Stimulated activated CD8-positive, alpha-beta memory T cell treated with anti-CD3 and anti-CD28 coated beads, Interleukin-4, amount 100 ng/mL, for 48 hours (primary cell): ENCODE measurements around the gene NCF2.

Experiments
- DNase-seq: peaks from one replicate; pipeline ENCODE4 v3.0.0-alpha.2; 2020

NCF2 gene

DNA sequence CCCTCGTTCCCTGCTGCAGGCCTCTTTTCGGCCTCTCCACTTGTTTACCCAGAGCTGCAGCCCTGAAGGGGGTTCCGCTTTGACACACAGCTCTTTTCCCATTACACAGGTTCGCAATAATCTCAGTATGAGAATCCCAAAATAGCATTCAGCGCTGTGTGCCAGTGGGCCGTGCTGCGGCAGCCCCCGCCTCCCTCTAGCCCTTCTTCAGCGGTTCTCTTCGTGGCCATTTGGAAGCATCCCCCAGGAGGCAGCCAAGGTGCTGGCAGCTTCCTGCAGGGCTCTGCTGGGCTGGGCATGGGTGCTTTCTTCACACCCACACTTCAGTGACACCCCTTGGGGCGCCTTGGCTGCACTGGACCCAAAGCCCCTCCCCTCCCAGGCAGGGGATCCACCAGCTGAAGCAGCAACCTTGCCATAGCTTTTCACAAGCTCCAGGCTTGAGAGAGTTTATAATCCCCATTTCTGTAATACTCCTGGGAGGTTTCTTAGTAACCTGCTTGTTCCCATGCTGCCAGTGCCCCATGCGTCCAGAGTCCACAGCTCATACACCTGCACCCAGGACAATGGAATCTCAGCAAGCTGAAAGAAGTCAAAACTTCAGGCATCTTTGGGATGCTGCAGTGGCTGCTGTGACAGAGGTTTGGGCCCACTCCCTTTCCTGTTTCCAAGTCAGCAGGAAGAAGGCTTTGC is 8.1 kb downstream of the NCF2 start:
- DNase-seq: no peak

DNA sequence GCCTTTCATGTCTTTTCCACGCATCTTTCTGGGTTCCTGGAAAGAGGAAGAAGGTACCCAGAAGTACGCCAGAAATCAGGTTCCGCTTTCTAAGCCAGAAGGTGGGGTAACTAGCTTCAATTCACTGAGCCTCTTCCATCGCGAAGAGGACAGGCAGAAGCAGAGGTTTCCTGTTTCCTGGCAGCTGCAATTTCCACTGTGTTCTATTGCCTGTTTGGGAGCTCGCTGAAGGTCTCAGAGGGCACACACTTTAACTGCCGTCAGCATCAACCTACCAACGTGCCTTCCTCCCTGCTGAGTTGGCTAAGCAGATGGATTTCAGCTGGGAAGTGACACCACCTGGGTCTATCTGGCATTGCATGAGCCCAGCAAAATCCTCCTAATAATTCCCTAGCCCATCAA is 10.0 kb downstream of the NCF2 start:
- no peak for DNase-seq

DNA sequence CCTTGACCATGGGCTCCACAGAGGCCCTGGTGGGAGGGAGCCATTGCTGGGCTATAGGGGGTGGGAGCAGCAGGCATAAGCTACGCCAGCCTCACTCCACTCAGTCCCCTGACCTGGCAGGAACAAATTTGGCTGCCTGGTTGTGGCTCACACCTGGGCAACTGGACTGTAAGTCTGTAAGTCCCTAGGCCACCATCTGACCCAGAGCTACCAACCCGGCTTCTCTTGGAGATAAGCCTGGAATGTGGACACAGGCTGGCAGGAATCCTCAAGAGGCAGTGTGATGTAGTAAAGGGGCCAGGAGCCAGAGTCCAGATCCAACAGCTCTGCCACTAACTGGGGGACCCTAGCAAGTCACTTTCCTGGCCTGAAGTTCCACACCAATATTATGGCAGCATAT is 11.4 kb downstream of the NCF2 start:
- no peak for DNase-seq

DNA sequence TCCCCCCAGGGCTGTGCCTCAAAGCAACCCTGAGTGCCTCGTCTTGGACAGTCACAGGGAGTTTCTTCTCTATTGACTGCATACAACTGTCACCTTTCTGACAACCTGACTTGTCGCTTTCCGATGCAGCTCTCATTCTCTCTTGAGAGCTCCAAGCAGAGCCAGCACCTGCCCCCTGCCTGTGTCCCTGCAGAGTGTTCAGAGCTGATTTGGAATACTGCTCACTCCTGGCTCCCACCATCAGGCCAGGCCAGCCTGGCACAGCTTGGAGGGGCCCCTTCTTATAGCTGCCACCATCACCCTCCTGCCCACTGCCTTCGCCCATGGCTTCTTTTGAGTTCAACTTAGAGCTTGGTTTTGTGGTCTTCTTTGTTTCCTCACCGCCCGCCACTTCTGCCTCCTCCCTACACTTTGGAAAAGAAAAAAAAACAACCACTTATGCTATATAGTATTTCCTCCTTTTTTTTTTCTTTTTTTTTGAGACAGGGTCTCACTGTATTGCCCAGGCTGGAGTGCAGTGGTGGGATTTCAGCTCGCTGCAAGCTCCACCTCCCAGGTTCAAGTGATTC is 12.3 kb downstream of the NCF2 start:
- DNase-seq: no peak

DNA sequence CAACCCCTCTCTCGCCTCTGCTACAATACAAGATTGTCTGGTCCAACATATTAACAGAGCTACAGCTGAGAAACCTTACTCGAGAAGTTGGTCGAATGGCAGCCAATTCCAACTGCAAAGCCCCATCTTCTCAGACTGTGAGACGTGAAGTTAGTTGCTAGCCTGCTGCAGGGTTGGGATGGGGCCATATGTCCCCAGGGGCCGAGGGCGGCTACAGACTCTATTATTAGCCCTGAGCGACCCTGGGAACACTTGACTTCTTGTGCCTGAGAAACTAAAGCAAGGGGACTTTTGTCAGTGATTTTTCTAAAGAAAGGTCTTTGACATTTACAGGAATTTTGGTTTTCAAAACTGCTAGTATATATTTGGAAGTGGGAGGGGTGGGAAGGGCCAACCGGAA is 13.7 kb downstream of the NCF2 start:
- DNase-seq: no peak

DNA sequence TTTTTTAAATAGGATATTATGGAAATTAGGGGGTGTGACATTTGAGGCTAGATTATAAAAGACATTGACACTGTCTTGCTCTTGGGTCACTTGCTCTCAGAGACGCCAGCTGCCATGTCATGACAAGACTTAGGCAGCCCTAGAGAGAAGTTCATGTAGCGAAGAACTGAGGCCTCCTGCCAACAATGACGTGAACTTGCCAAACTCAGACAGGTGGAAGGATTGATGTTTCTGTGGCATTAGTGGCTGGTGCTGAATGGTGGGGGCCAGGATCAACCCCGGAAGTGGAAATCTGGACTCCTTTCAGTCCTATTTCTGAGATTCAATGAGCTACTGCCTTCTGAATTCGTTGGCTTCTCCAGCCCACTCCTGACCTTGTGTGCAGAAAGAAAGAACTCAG is 14.7 kb downstream of the NCF2 start:
- no peak for DNase-seq

DNA sequence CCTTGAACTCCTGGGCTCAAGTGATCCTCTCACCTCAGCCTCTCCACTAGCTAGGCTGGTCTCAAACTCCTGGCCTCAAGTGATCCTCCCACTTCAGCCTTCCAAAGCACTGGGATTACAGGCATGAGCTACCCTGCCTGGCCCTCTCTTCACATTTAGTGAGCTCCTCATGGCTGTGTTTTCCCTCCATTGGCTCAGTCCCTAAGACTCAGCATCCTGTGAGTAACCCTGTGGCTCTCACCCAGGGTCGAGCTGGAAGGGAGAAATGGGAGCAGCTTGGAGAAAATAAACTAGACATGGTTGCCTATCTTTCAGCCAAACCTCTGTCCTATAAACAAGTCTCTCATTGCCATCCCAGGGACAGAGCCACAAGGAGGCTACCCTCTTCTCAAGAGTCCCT is 17.5 kb downstream of the NCF2 start:
- DNase-seq: no peak

DNA sequence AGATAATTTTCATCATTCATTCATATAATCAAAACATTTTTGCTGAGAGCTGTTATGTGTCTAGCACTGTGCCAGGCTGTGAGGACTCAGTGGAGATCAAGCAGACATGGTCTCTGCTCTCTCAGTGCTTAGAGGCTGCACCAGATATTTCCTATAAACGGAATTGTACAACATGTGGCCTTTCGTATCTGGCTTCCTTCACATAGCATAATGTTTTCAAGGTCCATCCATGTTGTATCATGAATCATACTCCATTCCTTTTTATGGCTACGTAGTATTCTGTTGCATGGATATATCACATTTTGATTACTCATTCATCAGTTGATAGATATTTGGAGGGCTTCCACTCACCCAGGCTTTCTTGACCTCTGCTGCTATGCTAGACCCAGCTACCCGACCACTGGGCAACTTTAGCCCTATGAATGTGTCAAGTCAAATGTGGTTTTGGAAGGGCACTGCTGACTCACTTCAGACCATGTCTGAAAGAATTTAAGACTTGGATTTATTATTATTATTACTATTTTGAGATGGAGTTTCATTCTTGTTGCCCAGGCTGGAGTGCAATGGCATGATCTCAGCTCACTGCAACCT is 18.5 kb downstream of the NCF2 start:
- DNase-seq: no peak

DNA sequence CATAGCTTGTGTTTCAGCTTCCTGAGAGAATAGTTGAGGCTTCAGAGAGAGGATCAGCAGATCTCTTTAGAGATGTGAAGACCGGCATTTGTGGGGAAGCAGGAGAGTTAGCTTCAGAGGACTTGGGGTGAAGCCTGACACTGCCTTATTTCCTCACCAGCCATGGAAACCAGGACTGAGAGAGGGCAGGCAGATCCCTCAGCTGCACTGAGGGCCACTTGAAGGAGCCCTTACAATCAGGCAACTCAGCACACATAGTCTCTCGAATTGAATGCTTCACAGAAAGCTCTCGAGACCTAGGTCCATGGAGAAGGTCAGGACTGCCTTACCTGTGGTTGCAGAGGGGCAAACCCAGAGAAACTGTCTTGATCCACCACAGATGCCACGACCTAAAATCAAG is 19.8 kb downstream of the NCF2 start:
- no peak for DNase-seq

DNA sequence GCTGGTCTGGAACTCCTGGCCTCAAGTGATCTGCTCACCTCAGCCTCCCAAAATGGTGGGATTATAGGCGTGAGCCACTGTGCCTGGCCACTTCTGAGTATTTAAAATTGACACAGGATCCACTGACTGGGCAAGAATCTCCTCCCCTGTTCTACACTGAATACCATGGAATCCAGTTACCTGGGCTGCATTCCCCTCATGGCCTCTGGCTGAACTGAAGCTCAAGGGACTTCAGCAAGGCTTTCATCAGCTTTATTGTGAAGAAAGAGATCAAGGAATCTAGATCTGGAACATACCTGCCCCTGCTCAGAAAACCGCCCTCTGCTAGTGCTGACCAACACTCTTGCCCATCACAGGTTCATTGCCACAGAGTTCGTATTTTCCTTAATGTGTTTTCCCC is 20.5 kb downstream of the NCF2 start:
- no peak for DNase-seq

DNA sequence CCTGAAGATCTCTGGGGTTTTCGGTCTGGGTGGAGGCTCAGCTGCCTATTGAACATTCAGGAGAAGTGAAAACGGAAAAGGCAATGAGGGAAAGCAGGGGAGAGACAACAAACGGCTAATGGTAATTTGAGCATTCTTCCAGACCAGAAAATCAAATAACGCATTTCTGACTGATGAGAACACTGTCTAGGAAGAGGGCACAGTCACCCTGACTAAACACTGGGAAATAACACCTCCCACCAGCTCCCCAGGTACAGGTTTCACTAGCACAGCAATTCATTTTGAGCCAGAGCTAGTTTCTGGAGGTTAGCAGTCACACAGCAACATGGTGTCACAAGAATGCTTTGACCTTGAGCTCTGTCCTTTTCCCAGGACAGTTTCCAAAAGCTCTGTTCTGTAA is 21.1 kb downstream of the NCF2 start:
- DNase-seq: no peak

DNA sequence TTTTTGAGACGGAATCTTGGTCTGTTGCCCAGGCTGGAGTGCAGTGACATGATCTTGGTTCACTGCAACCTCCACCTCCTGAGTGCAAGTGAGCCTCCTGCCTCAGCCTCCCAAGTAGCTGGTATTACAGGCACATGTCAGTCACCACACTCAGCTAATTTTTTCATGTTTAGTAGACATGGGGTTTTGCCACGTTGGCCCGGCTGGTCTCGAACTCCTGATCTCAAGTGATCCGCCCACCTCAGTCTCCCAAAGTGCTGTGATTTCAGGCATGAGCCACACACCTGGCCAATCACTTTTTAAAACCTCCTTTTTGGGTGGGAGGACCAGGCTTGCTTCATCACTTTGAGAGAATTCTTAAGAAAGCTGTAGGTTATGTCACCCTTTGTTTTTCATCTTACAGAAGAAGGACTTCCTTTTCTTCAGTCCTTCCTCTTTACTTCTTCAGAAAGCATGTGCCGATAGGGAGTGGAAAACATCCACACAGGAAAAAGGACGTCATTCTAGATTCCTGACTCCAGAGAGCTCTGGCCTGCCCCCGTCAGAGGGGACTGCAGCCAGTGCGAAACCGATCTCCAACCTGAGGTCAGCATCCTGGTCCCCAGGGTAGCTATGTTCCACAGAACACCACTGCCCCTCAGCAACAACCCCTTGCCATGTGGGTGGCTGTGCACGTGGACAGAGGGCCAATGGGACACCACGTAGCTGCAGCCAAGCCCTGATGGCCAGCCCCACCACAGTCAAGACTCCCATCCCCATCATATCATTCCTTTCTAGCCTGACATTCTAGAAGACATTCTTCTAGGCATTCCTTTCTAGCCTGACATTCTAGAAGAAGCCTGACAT is 21.9 kb downstream of the NCF2 start:
- peak; percentile 48 for DNase-seq

DNA sequence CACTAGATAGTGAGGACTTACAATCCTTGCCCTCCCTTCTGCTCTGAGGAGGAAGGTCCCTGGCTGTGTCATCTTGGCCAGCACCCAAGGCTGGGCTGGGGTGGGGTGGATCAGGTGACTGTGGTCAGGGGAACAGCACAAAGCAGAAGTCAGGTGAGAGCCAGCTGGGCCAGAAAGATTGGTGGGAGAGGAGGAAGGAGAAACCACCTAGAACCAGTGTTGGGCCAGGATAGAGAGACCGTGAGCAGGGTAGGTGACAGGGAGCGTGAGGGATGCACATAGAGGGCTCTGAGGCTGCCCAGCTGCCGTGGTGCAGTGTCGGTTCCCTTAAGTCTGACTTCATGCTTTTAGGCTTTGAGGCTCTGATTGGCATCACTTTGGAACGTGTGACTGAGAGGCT is 22.7 kb downstream of the NCF2 start:
- peak; percentile 43 for DNase-seq

DNA sequence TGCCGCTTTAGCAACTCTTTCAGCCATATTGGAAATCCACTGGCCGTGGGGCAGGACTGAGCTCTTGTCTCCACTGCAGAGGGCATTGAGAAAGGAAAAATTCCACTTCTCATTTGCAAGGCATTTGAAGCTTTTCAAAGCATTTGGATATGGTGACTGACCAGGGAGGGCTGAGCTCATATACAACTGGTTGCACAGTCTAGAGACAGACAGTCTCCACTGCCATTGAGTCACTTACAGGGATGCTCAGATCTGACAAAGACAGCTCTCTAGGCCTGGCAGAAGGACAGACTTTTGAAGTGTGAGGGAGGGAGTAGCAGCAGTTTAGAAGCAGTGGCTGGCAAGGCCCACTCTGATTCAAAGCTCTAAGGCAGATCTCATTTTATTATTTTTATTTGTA is 24.2 kb downstream of the NCF2 start:
- no peak for DNase-seq

DNA sequence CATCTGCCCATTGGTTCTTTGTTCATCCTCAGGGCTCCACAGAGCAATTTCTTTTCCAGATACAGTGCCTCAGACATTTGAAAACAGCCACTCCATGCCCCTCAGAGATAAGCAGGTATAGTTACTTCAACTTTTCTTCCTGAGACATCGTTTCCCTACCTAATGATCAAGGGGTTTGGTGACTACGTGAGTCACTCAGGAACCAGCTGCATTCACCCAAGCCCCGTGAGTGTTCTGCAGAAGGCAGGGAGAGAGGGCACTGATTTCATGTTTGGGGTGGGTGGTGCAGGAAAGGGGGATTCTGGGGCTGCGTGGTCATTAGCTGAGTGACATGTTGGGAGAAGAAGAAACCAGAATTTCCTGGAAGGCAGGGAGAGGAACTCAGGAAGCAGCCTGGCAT is 25.0 kb downstream of the NCF2 start:
- no peak for DNase-seq

DNA sequence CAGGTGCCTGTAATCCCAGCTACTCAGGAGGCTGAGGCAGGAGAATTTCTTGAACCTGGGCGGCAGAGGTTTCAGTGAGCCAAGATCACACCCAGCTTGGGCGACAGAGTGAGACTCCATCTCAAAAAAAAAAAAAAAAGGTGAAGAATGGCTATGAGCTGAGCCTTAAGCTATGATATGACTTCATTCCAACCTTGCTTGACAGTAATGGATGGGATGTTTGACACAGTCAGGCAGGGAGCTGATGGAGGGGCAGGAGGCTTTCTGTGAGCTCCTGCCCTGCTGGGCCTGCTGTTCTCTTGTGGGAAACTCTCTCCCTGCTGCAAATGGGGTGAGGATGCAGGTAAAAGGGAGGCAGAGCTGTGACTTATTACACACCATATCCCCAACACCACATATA is 27.6 kb downstream of the NCF2 start:
- DNase-seq: no peak

DNA sequence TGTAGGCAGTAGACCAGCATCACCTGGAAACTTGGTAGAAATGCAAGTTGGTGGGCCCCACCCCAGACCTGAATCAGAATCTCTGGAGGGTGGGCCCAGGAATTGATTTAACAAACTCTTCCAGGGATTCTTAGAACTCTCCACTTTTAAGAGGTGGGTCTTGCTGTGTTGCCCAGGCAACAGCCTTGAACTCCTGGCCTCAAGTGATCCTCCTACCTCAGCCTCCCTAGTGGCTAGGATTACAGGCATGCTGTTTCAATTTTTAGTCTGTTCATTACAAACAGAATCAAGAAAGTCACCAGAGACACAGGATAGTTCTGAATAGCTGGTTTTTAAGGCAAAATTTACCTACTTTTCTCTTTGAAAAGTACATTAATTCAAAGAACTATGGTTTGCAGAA is 31.2 kb downstream of the NCF2 start:
- DNase-seq: no peak

DNA sequence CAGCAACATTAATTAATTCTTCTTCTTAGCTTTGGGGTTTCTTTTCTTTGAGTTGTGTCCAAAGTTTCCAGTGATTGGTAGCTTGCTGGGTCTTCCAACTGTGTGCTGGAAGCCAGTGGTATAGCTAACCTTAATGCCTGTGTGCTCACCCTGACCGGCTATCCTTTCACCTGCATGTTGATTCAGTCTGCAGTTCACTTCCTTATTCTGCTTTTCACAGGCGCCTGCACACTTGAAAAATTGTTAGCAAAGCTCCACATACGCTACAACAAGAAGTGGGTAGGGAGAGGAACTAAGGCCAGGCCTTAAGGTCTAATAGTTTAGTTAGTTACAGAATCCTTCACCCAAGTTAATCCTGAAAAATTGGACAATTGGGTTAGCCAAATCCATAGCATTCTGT is 35.7 kb downstream of the NCF2 start:
- DNase-seq: no peak

DNA sequence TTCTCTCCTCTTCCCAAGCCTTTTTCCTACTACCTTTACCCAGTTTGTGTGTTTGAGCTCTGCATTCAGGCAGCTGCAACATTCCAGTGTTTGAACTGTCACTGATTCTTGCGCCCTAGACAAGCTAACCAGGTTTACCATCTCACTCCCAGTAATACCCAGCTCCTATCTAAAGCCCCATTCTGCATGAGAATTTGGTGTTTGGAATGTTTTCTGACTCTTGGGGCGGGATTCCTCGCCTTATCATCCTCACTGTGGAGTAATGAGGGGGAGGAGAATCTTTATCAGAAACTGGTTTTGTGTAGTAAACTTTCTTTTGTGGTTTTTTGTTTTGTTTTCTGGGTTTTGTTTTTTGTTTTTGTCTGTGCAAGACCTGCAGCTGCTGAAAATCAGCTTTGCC is 36.5 kb downstream of the NCF2 start:
- DNase-seq: no peak

DNA sequence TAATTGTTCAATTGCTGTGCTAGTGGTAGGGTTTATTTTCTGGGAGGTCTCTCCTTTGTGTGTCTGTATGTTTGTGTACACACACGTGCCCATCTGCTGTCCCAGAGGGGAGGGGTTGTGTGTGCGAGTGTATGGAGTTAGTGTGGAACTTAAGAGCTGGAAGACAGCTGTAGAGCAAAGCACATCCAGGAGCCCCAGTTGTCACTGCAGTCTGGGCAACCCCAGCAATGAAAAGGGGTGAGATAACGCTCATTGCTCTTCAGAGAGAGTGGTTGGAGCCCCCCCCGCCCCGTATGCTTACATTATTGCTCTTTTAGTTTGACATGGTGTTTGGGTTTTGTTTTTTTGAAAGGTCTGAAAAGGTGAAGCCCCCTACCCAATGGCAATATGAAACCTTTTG is 36.9 kb downstream of the NCF2 start:
- DNase-seq: no peak

DNA sequence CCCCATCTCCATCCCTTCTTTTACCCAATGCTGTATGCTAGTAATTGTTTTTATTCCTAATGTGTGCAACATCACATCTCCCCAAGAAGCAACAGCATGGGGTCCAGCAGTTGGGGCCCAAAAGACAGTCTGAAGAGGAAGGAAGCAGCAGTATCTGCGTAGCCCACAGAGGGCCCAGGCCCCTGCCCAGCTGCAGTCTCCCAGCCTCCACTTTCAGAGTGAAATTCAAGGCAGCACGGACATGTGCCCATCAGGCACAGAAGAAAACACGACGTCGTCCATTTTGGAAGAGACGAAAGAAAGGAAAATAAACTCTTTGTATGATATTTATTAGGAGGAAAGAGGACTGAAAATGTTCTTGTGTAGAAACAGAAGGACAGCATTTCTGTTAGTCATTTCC is 37.4 kb downstream of the NCF2 start:
- DNase-seq: no peak

DNA sequence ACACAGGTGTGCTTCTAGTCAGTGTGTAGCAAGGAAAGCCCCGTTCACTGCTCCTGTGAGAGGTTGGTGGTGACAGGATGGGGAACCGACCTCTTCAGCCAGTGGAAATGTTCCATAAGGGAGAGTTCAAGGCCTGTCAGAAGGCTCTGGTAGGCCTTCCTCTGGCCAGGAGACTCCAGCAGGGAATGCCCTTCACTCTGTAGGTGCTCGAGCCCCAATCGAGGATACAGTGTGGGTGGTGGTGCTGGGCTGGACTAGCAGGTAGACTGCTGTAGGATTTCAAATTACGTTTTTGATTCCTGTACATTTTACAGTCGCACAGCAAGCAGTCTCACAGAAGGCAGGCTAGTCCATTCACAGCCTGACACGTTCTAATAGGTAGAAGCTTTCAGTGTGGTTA is 37.8 kb downstream of the NCF2 start:
- DNase-seq: no peak

DNA sequence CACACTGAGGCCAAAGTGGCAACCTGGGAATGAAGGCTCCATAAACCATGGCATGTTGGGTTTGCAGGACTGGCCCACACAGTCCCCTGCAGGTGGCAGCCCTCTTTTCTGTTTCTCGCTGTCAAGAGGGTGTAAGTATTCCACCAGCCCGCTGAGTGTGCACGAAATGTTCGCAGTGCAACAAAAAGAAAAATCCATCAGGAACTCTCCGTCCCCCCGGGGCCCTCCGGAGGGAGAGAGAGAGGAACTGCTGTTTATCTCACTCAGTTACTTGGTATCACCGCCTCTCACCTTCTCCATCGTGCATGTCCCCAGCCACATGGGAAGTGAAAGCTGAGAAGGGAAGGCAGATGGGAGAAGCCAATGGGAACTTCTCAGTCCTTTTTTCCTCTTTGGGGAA is 38.3 kb downstream of the NCF2 start:
- no peak for DNase-seq

DNA sequence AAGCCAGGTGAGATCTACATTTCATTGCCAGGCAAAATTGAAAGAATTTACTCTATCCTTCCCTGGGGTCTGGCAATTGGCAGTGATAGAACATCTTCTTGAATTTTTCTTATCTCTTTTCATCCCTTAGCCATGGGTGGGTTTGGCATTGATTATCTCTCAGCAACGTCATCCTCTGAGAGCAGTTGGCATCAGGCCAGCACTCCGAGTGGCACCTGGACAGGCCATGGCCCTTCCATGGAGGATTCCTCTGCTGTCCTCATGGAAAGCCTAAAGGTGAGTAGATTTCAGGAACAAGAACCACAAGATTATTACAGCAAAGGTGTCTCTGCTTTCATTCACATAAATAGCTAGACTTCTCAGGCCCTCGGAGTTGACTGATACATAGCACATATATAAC is 39.3 kb downstream of the NCF2 start:
- no peak for DNase-seq
